Measurements from ENCODE around the gene TCERG1L. TPM values are rescaled to one million over a fixed set of nuclear protein-coding genes. Genes with fewer than 3 reads are reported as not detected.
A peak's percentile ranks its signal among the peaks of the same experiment; 100 is the strongest.

Gene TCERG1L
- total and polyA plus RNA-seq, 10 donors, result 0.03 to 1.2 (median 0.30) TPM; not detected in 3

GRCh38 chr10:131165092-131165491 is 146.4 kb downstream of the TCERG1L start:
- Histone ChIP-seq H3K27me3 (replicated peaks in 1 of 7) (no peaks in the 10 kb centered on the region), H3K36me3 (no peaks in the 10 kb centered on the region), H3K27ac (no peak overlapping the region), H3K9me3 (no peaks in the 10 kb centered on the region), H3K4me3 (no peak overlapping the region), H3K4me1 (peaks cover 0 to 5% (median 0%) of the 10 kb centered on the region in 6 donors)
- WGBS, 5 donors, result 72 to 94% (median 76%) methylated on average over 7 of the region's 7 CpGs
- no peak for DNase-seq
- intact Hi-C loops (cut with DNase I; ENCODE audit: low total_unique reads), result no loop called here
- TF ChIP-seq POLR2A (IDR thresholded peaks at IDR 0.05), result no peak
- TF ChIP-seq POLR2AphosphoS5 (IDR thresholded peaks at IDR 0.05), result no peak
- no peak for TF ChIP-seq CTCF (IDR thresholded peaks at IDR 0.05 in 8 of 11, conservative IDR thresholded peaks at IDR 0.05 in 3 of 11)

- peak; percentile 41 for DNase-seq
- WGBS, 5 donors, result 53 to 66% (median 60%) methylated on average over 15 of the region's 15 CpGs
- peaks cover 0 to 5% (median 0%) of the 10 kb centered on the region in 6 donors for H3K4me1 ChIP-seq
- H3K27ac ChIP-seq, result peak overlapping the region in 2 of 8 donors; percentile 0 to 22
- no peaks in the 10 kb centered on the region for H3K9me3 ChIP-seq
- peaks cover 0 to 3% (median 0%) of the 10 kb centered on the region in 7 donors for H3K27me3 ChIP-seq (replicated peaks in 1 of 7)
- H3K4me3 ChIP-seq, result no peak overlapping the region
- no peak for TF ChIP-seq CTCF (IDR thresholded peaks at IDR 0.05 in 8 of 11, conservative IDR thresholded peaks at IDR 0.05 in 3 of 11)
- no peaks in the 10 kb centered on the region for H3K36me3 ChIP-seq
- intact Hi-C loops (cut with DNase I; ENCODE audit: low total_unique reads), result no loop called here
Measured at GRCh38 chr10:131162866-131163843, 148.4 kb downstream of the TCERG1L start.

GRCh38 chr10:131162211-131162610 is 149.3 kb downstream of the TCERG1L start:
- 79 to 89% (median 85%) methylated on average over 6 of the region's 6 CpGs for WGBS, 5 donors
- intact Hi-C loops (cut with DNase I; ENCODE audit: low total_unique reads), result no loop called here
- H3K9me3 ChIP-seq, result no peaks in the 10 kb centered on the region
- H3K4me3 ChIP-seq, result no peak overlapping the region
- H3K27me3 ChIP-seq (replicated peaks in 1 of 7), result peaks cover 0 to 3% (median 0%) of the 10 kb centered on the region in 7 donors
- peaks cover 0 to 5% (median 0%) of the 10 kb centered on the region in 6 donors for H3K4me1 ChIP-seq
- TF ChIP-seq CTCF (IDR thresholded peaks at IDR 0.05 in 8 of 11, conservative IDR thresholded peaks at IDR 0.05 in 3 of 11) (no peak), POLR2A (IDR thresholded peaks at IDR 0.05) (no peak), POLR2AphosphoS5 (IDR thresholded peaks at IDR 0.05) (no peak)
- no peaks in the 10 kb centered on the region for H3K36me3 ChIP-seq
- peak; percentile 63 for DNase-seq
- H3K27ac ChIP-seq, result no peak overlapping the region

- no peaks in the 10 kb centered on the region for H3K36me3 ChIP-seq
- H3K27me3 ChIP-seq (replicated peaks in 1 of 7), result peaks cover 0 to 3% (median 0%) of the 10 kb centered on the region in 7 donors
- H3K27ac ChIP-seq, result no peak overlapping the region
- WGBS, 5 donors, result 87 to 96% (median 93%) methylated on average over 8 of the region's 8 CpGs
- peak; percentile 51 for DNase-seq
- H3K4me3 ChIP-seq, result no peak overlapping the region
- intact Hi-C loops (cut with DNase I; ENCODE audit: low total_unique reads), result no loop called here
- H3K4me1 ChIP-seq, result peaks cover 0 to 5% (median 0%) of the 10 kb centered on the region in 6 donors
- TF ChIP-seq POLR2AphosphoS5 (IDR thresholded peaks at IDR 0.05), result no peak
- no peak for TF ChIP-seq CTCF (IDR thresholded peaks at IDR 0.05 in 8 of 11, conservative IDR thresholded peaks at IDR 0.05 in 3 of 11)
- no peak for TF ChIP-seq POLR2A (IDR thresholded peaks at IDR 0.05)
- no peaks in the 10 kb centered on the region for H3K9me3 ChIP-seq
Measured at GRCh38 chr10:131161087-131161486, 150.4 kb downstream of the TCERG1L start.
